Neural cell (in vitro differentiated cells): Measurements from ENCODE around the gene SYNE3. TPM values are rescaled to one million over a fixed set of nuclear protein-coding genes. Genes with fewer than 3 reads are reported as not detected.

Experiments used
- H2AFZ ChIP-seq: fragments of 200-600, 300-800 bp; sonication (generic), shearing (Covaris generic); 2 replicates; pipeline ENCODE4 v1.6.0; 2014; ENCODE audit warnings: low read depth, mild to moderate bottlenecking, antibody characterized with exemption, low read length, moderate library complexity
- H3F3A ChIP-seq: fragments of 200-600 bp; shearing (Covaris generic); 2 replicates; pipeline ENCODE4 v1.6.1; 2016; ENCODE audit warnings: mild to moderate bottlenecking, moderate library complexity, mixed read lengths, antibody characterized with exemption, low read length; ENCODE audit not compliant: insufficient read depth, poor library complexity, severe bottlenecking
- H3K27ac ChIP-seq: fragments of 200-600, 300-800 bp; sonication (generic), shearing (Covaris generic); 2 replicates; pipeline ENCODE4 v1.5.1; 2014; ENCODE audit warnings: mild to moderate bottlenecking, low read length, moderate library complexity
- H3K27me3 ChIP-seq: fragments of 300-800, 200-600 bp; sonication (generic), shearing (Covaris generic); 2 replicates; pipeline ENCODE4 v1.6.0; 2014; ENCODE audit warnings: mild to moderate bottlenecking, low read depth, low read length, moderate library complexity; ENCODE audit not compliant: insufficient read depth
- H3K36me3 ChIP-seq: fragments of 300-800, 200-600 bp; sonication (generic), shearing (Covaris generic); 2 replicates; pipeline ENCODE4 v1.5.1; 2014; ENCODE audit warnings: mild to moderate bottlenecking, antibody characterized with exemption, low read length, moderate library complexity; ENCODE audit not compliant: insufficient read depth
- H3K4me2 ChIP-seq: fragments of 300-800, 200-600 bp; sonication (generic), shearing (Covaris generic); 2 replicates; pipeline ENCODE4 v1.6.0; 2014; ENCODE audit warnings: mild to moderate bottlenecking, low read length
- H3K4me3 ChIP-seq: fragments of 300-800, 200-600 bp; sonication (generic), shearing (Covaris generic); 2 replicates; pipeline ENCODE4 v1.5.1; 2014; ENCODE audit warnings: mild to moderate bottlenecking, low read length, moderate library complexity
- H3K79me2 ChIP-seq: fragments of 200-600 bp; shearing (Covaris generic); replicated peaks from 2 replicates; pipeline ENCODE4 v1.6.0; 2014; ENCODE audit warnings: mild to moderate bottlenecking, low read length, moderate library complexity; ENCODE audit not compliant: insufficient read depth
- H3K9ac ChIP-seq: fragments of 300-800, 200-600 bp; sonication (generic), shearing (Covaris generic); 2 replicates; pipeline ENCODE4 v1.6.1; 2016; ENCODE audit warnings: mild to moderate bottlenecking, low read length, mixed read lengths
- H3K9me2 ChIP-seq: fragments of 200-600 bp; shearing (Covaris generic); 2 replicates; pipeline ENCODE4 v1.6.1; 2016; ENCODE audit warnings: mild to moderate bottlenecking, low read length, mixed read lengths; ENCODE audit not compliant: insufficient read depth
- H3K9me3 ChIP-seq: fragments of 200-600, 300-800 bp; sonication (generic), shearing (Covaris generic); 2 replicates; pipeline ENCODE4 v1.6.1; 2016; ENCODE audit warnings: mild to moderate bottlenecking, mixed run types, low read length, moderate library complexity, mixed read lengths
- H4K20me1 ChIP-seq: fragments of 200-600 bp; shearing (Covaris generic); 2 replicates; pipeline ENCODE4 v1.6.1; 2016; ENCODE audit warnings: mild to moderate bottlenecking, mixed run types; ENCODE audit not compliant: insufficient read depth
- CTCF ChIP-seq: fragments of 450-650 bp; IDR thresholded peaks from 2 replicates; pipeline ENCODE4 v1.5.1; 2014; ENCODE audit warnings: antibody characterized with exemption, mild to moderate bottlenecking, moderate library complexity; ENCODE audit not compliant: poor library complexity, severe bottlenecking
- EP300 ChIP-seq: fragments of 450-650 bp; conservative IDR thresholded peaks from 2 replicates; pipeline ENCODE4 v1.6.1; 2014; ENCODE audit warnings: antibody characterized with exemption, mild to moderate bottlenecking, moderate library complexity; ENCODE audit not compliant: poor library complexity, severe bottlenecking
- EZH2 ChIP-seq: fragments of 200-600, 300-800 bp; shearing (Covaris generic), sonication (generic); IDR thresholded peaks from 2 replicates; pipeline ENCODE4 v1.6.1; 2014; ENCODE audit warnings: antibody characterized with exemption, low read length, borderline replicate concordance, mild to moderate bottlenecking; ENCODE audit not compliant: insufficient read depth, poor library complexity, severe bottlenecking
- MXI1 ChIP-seq: fragments of 450-650 bp; conservative IDR thresholded peaks from 2 replicates; pipeline ENCODE4 v1.6.1; 2014; ENCODE audit warnings: antibody characterized with exemption, mild to moderate bottlenecking; ENCODE audit not compliant: poor library complexity, severe bottlenecking
- POLR2AphosphoS5 ChIP-seq: IDR thresholded peaks from 2 replicates; pipeline ENCODE4 v1.6.1; 2012
- RAD21 ChIP-seq: fragments of 450-650 bp; conservative IDR thresholded peaks from 2 replicates; pipeline ENCODE4 v1.6.1; 2014; ENCODE audit warnings: antibody characterized with exemption, mild to moderate bottlenecking, moderate library complexity
- REST ChIP-seq: IDR thresholded peaks from 2 replicates; pipeline ENCODE4 v1.6.1; 2012; ENCODE audit warnings: borderline replicate concordance
- SMC3 ChIP-seq: fragments of 450-650 bp; conservative IDR thresholded peaks from 2 replicates; pipeline ENCODE4 v1.6.1; 2014; ENCODE audit warnings: antibody characterized with exemption, mild to moderate bottlenecking, moderate library complexity; ENCODE audit not compliant: poor library complexity
- TAF1 ChIP-seq: IDR thresholded peaks from 2 replicates; pipeline ENCODE4 v1.6.1; 2012; ENCODE audit warnings: low read depth
- polyA plus RNA-seq: library from polyadenylated mRNA; depleted of rRNA; stranded (reverse); fragments of >200 nt; gene quantifications from 2 replicates; pipeline ENCODE4 v1.2.3, GENCODE V29; 2014

The SYNE3 gene
- polyA plus RNA-seq, 1 donor from 2014 or later: 0.35 TPM

GRCh38 chr14:95499354-95499750 lies 17.1 kb downstream of the SYNE3 start:
- H3K27me3 ChIP-seq: no peaks in the 10 kb centered on the region
- H4K20me1 ChIP-seq: no peaks in the 10 kb centered on the region
- H3K9me2 ChIP-seq: no peaks in the 10 kb centered on the region
- no peak overlapping the region for H2AFZ ChIP-seq
- no peak overlapping the region for H3K9ac ChIP-seq
- H3K4me2 ChIP-seq: no peak overlapping the region
- no peaks in the 10 kb centered on the region for H3K79me2 ChIP-seq
- no peak overlapping the region for H3K4me3 ChIP-seq
- no peak for TF ChIP-seq POLR2AphosphoS5
- no peak for TF ChIP-seq EZH2
- no peak for TF ChIP-seq MXI1
- TF ChIP-seq CTCF: no peak
- TF ChIP-seq SMC3: no peak
- no peak for TF ChIP-seq REST
- no peak for TF ChIP-seq RAD21
- TF ChIP-seq EP300: no peak
- TF ChIP-seq TAF1: no peak
- H3K27ac ChIP-seq: no peak overlapping the region
- H3K9me3 ChIP-seq: no peaks in the 10 kb centered on the region
- H3F3A ChIP-seq: no peaks in the 10 kb centered on the region
- H3K36me3 ChIP-seq: no peaks in the 10 kb centered on the region

- H3K9me2 ChIP-seq: no peaks in the 10 kb centered on the region
- H2AFZ ChIP-seq: no peak overlapping the region
- no peaks in the 10 kb centered on the region for H3K36me3 ChIP-seq
- no peak overlapping the region for H3K4me3 ChIP-seq
- H3K79me2 ChIP-seq: no peaks in the 10 kb centered on the region
- no peaks in the 10 kb centered on the region for H4K20me1 ChIP-seq
- H3K4me2 ChIP-seq: no peak overlapping the region
- TF ChIP-seq MXI1 (no peak), TAF1 (no peak), EZH2 (no peak), CTCF (no peak), RAD21 (no peak), EP300 (no peak), POLR2AphosphoS5 (no peak), REST (no peak), SMC3 (no peak)
- no peaks in the 10 kb centered on the region for H3K27me3 ChIP-seq
- H3F3A ChIP-seq: no peaks in the 10 kb centered on the region
- H3K27ac ChIP-seq: no peak overlapping the region
- no peaks in the 10 kb centered on the region for H3K9me3 ChIP-seq
- H3K9ac ChIP-seq: no peak overlapping the region
Measured at GRCh38 chr14:95498622-95499353, 17.7 kb downstream of the SYNE3 start.
